HG03558 (cell line): Measurements from ENCODE around the gene IDS.
"Not testable (repeated sequence)": the region's sequence is repeated elsewhere in the genome, so short reads cannot be mapped to it uniquely, and the experiment has no call there.

Experiments
- ATAC-seq: cut with Tn5 transposase; IDR thresholded peaks from one replicate; pipeline ENCODE4 v1.9.1; 2021; ENCODE audit warnings: moderate number of reproducible peaks; ENCODE audit not compliant: unreplicated experiment; ENCODE audit errors: extremely low read depth

The IDS gene

GRCh38 chrX:149531599-149531998 lies 26.5 kb upstream of the IDS start:
- peak; percentile 44 for ATAC-seq

DNA sequence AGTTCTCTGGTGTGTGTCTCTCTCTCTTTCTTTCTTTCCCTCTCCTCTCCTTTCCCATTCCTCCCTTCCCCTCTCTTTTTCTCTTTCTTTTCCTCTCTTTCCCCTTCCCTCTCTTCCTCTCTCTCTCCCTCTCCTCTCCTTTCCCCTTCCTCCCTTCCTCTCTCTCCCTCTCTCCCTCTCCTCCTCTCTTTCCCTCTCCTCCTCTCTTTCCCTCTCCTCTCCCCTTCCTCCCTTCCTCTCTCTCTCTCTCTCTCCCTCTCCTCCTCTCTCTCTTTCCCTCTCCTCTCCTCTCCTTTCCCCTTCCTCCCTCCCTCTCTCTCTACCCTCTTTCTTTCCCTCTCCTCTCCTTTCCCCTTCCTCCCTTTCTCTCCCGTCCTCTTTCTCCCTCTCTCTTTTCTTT lies 23.3 kb upstream of the IDS start:
- ATAC-seq, result no peak

- ATAC-seq, result peak; percentile 24
Observed at GRCh38 chrX:149527705-149528104, 22.6 kb upstream of the IDS start.

DNA sequence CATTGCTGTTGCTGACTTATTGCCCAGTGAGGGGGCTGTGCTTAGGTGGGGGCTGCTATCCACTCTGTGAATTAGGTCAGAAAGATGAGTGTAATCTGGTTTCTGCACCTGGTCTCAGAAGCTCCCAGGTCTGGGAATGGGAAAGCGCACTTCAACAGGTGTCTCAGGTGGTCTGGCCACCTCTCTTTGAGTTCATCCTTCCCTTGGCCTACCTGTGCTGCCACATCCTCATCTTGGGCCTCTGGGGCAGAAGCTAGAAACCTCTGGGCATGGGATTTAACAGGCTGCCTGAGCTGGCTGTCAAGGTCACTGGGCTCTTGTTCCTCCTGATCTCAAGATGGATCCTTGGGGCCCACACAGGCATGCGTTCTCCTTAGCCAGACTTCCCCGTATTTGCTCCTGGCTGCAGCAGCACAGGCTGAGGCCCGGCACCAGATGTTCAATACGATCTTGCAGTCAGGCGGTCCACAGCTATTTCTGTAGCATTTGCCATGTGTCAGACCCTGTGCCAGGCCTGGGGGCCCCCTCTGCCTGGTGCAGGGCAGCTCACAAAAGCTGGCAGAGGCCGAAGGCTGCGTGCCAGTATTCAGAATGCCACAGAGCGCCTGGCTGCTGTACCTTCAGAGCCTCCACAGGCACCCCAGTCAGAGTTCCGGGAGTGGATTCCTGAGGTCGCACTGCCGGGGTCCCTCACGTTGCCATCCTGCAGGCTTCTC lies 21.4 kb upstream of the IDS start:
- not testable (repeated sequence) for ATAC-seq

DNA sequence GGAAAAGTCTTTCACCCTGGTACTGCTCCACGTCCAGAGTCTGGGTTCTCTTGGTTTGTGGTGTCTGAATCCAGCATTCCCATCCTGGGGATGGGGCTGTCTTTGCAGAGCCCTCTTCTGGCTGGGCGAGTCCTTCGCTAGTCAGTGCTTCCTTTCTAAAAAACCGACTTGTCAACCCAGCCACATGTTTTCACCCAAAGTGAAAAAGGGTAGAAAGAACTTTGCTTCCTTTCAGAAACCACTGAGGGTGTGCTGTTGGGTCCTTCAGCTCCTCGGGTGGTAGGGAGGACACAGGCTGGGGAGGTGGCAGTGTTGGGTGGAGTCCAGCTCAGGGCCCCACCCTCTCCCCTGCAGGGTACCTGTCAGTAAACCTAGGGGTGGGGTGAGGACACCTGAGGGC lies 20.8 kb upstream of the IDS start:
- not testable (repeated sequence) for ATAC-seq

- peak; percentile 76 for ATAC-seq
Observed at GRCh38 chrX:149525389-149525788, 20.3 kb upstream of the IDS start.

- ATAC-seq, result no peak
Observed at GRCh38 chrX:149522916-149523315, 17.8 kb upstream of the IDS start.

DNA sequence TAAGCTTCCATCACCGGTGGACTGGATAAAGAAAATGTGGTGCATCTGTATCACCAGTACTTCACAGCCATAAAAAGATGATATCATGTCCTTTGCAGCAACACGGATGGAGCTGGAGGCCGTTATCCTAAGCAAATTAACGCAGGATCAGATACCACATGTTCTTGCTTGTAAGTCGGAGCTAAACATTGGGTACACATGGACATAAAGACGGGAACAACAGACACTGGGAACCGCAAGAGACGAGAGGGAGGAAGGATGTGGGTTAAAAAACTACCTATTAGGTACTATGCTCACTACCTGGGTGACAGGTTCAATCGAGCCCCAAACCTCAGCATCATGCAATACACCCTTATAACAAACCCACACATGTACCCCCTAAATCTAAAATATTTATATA lies 16.3 kb upstream of the IDS start:
- ATAC-seq, result no peak

- not testable (repeated sequence) for ATAC-seq
Observed at GRCh38 chrX:149520636-149521277, 15.7 kb upstream of the IDS start.

DNA sequence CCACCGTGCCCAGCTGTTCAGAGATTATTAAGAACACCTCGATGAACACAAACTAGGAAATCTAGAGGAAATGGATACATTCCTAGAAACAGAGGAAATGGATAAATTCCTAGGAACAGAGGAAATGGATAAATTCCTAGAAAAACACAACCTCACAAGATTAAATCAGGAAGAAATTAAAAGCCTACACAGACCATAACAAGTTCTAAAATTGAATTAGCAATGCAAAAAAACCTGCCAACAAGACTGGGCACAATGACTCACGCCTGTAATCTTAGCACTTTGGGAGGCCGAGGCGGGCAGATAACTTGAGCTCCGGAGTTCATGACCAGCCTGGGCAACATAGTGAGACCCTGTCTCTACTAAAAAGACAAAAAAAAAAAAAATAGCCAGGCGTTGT lies 13.1 kb upstream of the IDS start:
- no peak for ATAC-seq

DNA sequence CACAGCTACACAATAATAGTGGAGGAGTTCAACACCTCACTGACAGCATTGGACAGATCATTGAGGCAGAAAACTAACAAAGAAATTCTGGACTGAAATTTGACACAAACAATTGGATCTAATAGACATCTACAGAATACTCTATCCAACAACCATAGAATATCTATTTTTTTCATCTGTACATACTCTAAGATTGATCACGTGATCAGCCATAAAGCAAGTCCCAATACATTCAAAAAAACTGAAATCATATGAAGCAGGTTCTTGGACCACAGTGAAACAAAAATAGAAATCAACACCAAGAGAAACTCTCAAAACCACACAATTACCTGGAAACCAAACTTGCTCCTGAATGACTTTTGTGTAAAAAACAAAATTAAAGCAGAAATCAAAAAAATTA lies 12.2 kb upstream of the IDS start:
- ATAC-seq, result no peak

- no peak for ATAC-seq
Observed at GRCh38 chrX:149516604-149517003, 11.5 kb upstream of the IDS start.

DNA sequence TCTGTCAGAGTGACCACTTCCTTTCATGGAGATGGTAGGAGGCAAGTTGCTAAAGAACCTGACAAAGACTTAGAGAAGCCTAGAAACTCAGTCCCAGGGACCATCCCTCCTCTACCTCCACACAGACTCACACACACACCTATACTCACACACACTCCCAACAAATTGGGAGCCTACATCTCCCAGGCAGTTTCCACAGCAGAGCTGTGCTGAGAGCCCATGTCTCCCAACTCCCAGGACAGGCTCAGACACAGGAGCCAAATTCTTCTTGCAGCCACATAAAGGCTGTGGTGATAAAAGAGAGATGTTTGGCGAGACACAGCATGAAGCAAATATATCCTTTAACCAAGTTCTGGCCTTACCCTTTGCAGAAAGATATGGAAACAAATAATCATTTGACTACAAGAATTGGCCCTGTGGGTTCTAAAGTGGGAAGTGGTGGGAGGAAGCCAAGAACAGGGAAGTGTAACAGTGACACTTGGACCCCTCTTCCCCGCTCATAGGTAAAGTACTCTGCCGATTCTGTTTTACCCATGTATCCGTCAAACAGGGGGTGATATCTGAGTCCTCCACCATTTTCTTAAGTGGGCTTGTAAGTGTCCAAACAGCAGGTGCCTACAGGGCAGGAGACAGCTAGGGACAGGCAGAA lies 11.0 kb upstream of the IDS start:
- ATAC-seq, result no peak

DNA sequence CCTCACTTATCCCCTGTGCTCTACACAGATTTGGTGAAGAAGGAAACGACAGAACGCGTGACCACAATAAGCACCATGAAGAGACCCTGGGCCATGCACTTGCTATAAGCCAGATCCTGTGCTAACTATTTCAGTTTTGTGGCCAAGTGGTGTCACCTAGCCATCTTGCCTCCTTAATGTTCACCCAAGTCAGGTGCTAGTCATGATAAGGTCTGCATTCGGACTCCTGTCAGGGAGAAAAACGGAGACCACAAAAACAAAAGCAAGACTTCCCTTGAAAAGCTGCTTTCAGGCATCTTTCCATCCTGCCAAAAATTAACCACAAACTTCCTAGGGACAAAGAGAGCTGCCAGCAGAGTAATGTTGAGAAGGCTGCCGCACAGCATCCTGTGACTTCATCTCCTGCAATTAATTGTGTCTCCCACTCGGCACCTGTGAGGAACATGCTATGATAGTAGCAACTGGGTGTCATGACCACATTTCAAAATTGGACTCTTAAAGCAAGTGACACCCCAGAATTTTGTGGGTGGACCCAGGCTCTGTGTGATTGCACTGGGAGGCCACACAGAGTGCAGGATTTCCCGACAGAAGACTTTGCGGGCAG lies 8.8 kb upstream of the IDS start:
- ATAC-seq, result no peak

- peak; percentile 84 for ATAC-seq
Observed at GRCh38 chrX:149512225-149512885, 7.2 kb upstream of the IDS start.

GRCh38 chrX:149511081-149511480 lies 6.0 kb upstream of the IDS start:
- ATAC-seq, result no peak

GRCh38 chrX:149510386-149510785 lies 5.3 kb upstream of the IDS start:
- ATAC-seq, result no peak

- no peak for ATAC-seq
Observed at GRCh38 chrX:149508467-149508866, 3.4 kb upstream of the IDS start.

- ATAC-seq, result no peak
Observed at GRCh38 chrX:149506349-149506748, 1.2 kb upstream of the IDS start.

- no peak for ATAC-seq
Observed at GRCh38 chrX:149505671-149506070, 565 bp upstream of the IDS start.
